Choroid plexus epithelial cell (primary cell): Measurements from ENCODE around the gene MLXIP.

Source experiments
- DNase-seq: peaks from one replicate; pipeline ENCODE4 v3.0.0-alpha.2; 2010; ENCODE audit warnings: low read depth
- H3K4me3 ChIP-seq: 2 replicates; pipeline ENCODE4 v1.5.1; 2011; ENCODE audit warnings: low read depth, mild to moderate bottlenecking, control low read depth, low read length, moderate library complexity
- CTCF ChIP-seq: conservative IDR thresholded peaks from 2 replicates; pipeline ENCODE4 v1.5.1; 2011; ENCODE audit warnings: low read depth, mild to moderate bottlenecking, control low read depth, inconsistent platforms, low read length, moderate library complexity

The MLXIP gene

GRCh38 chr12:122061253-122061652 lies 17.3 kb upstream of the MLXIP start:
- no peak overlapping the region for H3K4me3 ChIP-seq
- TF ChIP-seq CTCF: no peak
- DNase-seq: no peak

GRCh38 chr12:122062832-122063693 lies 15.5 kb upstream of the MLXIP start:
- H3K4me3 ChIP-seq: peak overlapping the region; percentile 23
- peak; percentile 77 for DNase-seq
- TF ChIP-seq CTCF: no peak

- TF ChIP-seq CTCF: no peak
- H3K4me3 ChIP-seq: peak overlapping the region; percentile 23
- DNase-seq: no peak
Observed at GRCh38 chr12:122063694-122064024, 14.9 kb upstream of the MLXIP start.

- TF ChIP-seq CTCF: peak; percentile 69
- peak overlapping the region; percentile 23 for H3K4me3 ChIP-seq
- peak; percentile 99 for DNase-seq
Observed at GRCh38 chr12:122064025-122064777, 14.4 kb upstream of the MLXIP start.

- peak; percentile 91 for DNase-seq
- TF ChIP-seq CTCF: no peak
- H3K4me3 ChIP-seq: peak overlapping the region; percentile 32
Observed at GRCh38 chr12:122064780-122065588, 13.6 kb upstream of the MLXIP start.

- no peak for TF ChIP-seq CTCF
- DNase-seq: no peak
- peak overlapping the region; percentile 30 for H3K4me3 ChIP-seq
Observed at GRCh38 chr12:122067548-122067947, 11.0 kb upstream of the MLXIP start.
